Ovary (tissue), 3 donors: ENCODE results near the gene GBE1.
"Not testable (repeated sequence)": the region's sequence is repeated elsewhere in the genome, so short reads cannot be mapped to it uniquely, and the experiment has no call there.

Experiments used
- CTCF ChIP-seq, 3 donors: fragments of 450-650 bp in 2 of 3; fragments of 200-600 bp in 1 of 3; IDR thresholded peaks; one replicate each; pipeline versions ENCODE4 v1.5.1 to v1.8.0; 2016 to 2022; ENCODE audit warnings: antibody characterized with exemption in 3 of 3, mild to moderate bottlenecking in 1 of 3
- POLR2A ChIP-seq: fragments of 450-650 bp; IDR thresholded peaks from one replicate; pipeline ENCODE4 v1.6.1; 2017; ENCODE audit warnings: antibody characterized with exemption, mild to moderate bottlenecking, moderate library complexity
- donor health status: DM: no; HTN: no; CAD: no.

GRCh38 chr3:81767250-81767859, 5.9 kb upstream of the GBE1 start:
- TF ChIP-seq POLR2A; CTCF (IDR thresholded peaks at IDR 0.05): not testable (repeated sequence)
